HG03175 (cell line): ENCODE measurements around the gene FAM117A.
A peak's percentile ranks its signal among the peaks of the same experiment; 100 is the strongest.

ENCODE experiments used
- ATAC-seq: cut with Tn5 transposase; IDR thresholded peaks from one replicate; pipeline ENCODE4 v1.9.1; 2021; ENCODE audit warnings: mild to moderate bottlenecking, moderate library complexity; ENCODE audit not compliant: unreplicated experiment

FAM117A gene

GRCh38 chr17:49715216-49715615 is 48.7 kb downstream of the FAM117A start:
- no peak for ATAC-seq

GRCh38 chr17:49708515-49709183 is 55.3 kb downstream of the FAM117A start:
- ATAC-seq, result no peak

GRCh38 chr17:49707608-49708514 is 56.1 kb downstream of the FAM117A start, which contains the start of gene SLC35B1:
SLC35B1 (minus strand) TSS chr17:49707964; CDS start chr17:49707833, 131 bp downstream.
- peak; percentile 98 for ATAC-seq

- ATAC-seq, result no peak
These were observed 56.7 kb downstream of the FAM117A start for GRCh38 chr17:49707246-49707607.

DNA sequence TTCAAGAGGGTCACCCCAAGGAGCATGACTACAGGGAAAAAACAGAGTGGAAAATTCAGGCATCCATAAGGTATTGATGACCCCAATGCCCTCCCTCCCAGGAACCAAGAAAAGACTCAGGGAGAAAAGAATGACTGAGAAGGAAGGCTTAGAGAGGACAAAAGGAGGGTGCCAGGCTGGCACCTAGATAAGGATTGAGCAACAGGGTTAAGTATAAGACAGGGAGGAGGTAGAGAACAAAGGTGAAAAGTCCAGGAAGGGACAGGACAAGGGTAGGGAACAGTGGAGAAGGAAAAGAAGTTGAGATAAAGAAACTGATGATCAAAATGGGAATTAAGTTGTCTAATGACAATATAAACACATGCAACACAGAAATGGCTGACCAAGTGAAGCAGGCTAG is 58.7 kb downstream of the FAM117A start:
- no peak for ATAC-seq

DNA sequence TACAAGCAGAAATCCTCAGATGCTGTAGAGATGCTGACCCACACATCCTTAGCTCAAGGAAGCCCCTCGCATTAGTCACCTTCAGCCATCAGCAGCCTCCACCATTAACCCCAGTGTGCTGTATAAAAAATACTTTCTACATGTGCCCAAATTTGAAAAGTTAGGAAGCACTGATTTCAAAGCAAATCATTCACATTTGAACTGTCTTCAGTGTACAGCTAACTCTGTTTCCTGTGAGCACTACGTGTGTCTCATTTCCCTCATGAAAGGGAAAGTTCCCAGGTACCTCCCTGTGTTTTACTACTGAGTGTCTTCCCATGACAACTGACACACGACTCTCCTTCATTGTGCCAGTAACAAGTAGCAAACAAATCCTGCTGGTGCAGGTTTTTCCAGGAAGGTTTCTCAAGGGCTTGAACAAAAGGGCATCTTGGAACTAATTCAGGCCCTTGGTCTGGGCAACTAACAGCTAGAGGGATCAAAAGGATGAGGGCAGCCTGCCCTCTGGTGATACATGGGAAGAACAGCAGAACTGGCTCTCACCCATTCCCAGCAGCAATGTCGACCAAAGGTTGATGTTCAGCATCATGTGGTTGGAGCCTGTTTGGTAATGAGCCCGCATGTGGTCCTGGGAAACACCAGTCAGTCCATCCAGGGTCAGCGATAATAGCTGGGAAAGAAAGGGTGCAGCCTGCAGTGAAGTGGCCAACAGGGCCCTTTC is 60.2 kb downstream of the FAM117A start:
- no peak for ATAC-seq

GRCh38 chr17:49700960-49701359 is 63.0 kb downstream of the FAM117A start:
- no peak for ATAC-seq

DNA sequence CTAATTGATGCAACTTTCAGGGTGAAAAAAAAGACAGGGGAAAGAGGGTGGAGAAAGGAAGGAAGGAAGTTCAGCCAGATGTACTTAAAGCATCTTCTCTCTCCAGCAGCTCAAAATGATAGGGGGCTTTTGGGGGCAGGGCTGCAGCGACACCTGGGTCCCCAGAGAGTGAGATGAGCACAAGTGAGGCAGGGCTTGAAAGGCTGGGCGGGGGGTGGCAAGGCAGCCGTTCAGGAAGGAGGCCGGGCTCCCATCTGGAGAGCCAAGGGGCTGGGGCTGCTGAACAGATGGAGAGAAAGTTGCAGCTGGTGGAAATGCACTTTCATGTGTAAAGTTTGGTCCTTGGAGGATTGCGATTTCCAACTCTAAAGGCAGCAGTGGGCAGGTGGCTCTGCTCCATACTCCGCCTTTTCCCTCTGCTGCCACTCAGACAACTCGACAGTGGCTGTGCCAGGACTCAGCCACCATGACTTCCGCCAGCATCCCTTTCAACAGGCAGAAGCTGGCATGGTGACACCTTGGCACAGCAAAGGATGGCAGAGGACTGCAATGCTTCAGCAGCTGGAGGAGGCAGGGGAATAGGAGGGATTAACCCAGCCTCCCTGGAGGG is 63.9 kb downstream of the FAM117A start:
- no peak for ATAC-seq

GRCh38 chr17:49698005-49698404 is 65.9 kb downstream of the FAM117A start:
- ATAC-seq, result no peak

GRCh38 chr17:49696233-49696761 is 67.6 kb downstream of the FAM117A start:
- ATAC-seq, result peak; percentile 51

GRCh38 chr17:49695698-49696232 is 68.2 kb downstream of the FAM117A start:
- ATAC-seq, result no peak

DNA sequence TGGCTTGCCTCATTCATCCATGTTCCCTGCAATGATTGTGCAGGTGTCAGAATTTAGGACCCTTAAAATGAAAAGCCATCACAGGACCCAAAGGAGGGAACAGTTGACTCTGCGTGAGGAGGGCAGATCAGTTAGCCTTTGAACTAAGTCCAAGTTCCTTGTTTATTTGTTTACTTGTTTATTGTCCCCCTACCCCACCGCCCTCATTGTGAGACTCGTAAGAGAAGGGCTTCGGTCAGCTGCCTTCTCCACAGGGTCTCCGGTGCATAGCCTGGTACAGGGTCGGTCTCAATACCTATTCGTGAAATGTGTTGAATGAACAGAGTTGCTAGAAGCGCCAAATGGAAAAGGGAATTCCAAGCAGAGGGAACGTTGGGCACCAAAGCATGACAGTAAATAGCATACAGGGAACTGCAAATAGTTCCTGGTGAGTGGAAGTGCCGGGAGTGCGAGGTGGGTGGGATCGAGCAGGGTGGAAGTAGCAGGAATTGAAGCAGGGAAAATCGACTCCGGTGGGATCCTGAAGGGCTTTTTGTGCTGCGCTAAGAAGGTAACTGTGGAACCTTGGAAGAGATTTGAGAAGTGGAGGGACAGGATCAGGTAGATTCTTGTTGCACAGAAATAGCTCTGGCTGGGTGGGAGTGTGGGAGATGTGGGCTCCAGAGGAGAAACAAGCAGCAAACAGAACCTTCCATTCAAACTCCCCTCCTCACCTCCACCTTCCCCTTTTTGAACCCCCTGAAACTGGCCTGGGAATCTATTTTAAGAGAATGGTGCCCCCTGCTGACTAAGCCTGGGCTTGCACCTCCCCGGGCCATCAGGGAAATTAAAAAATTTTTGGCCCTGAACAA is 68.9 kb downstream of the FAM117A start:
- no peak for ATAC-seq

- no peak for ATAC-seq
These were observed 71.2 kb downstream of the FAM117A start for GRCh38 chr17:49692751-49693150.

- ATAC-seq, result no peak
These were observed 72.2 kb downstream of the FAM117A start for GRCh38 chr17:49691677-49692191.

DNA sequence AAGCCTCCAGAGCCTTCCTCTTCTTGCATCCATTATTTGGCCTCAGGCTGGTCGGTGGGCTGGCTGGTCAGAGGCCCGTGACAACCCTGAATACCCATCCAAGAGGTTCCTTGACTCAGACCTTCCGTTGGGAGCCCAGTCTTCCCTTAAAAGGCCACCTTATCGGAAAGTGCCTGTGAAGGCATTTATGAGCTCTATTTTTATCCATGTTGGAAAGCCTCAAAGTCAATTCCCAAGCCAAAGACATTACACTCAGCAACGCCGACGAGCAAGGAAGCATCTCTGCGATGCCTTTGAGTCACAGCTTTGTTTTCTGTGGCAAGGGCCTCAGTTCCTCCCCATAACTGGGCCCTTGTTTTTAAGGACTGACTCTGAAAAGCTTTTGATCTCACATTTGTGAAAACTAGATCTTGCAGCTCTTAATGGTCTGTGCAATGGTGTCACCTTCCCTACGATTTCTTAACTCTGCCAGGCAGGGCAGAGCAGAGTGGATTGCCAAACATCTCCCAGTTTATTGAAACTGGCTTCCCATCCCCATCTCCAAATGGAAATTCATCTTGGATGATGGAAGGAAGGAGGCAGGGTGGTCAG is 72.8 kb downstream of the FAM117A start:
- no peak for ATAC-seq

DNA sequence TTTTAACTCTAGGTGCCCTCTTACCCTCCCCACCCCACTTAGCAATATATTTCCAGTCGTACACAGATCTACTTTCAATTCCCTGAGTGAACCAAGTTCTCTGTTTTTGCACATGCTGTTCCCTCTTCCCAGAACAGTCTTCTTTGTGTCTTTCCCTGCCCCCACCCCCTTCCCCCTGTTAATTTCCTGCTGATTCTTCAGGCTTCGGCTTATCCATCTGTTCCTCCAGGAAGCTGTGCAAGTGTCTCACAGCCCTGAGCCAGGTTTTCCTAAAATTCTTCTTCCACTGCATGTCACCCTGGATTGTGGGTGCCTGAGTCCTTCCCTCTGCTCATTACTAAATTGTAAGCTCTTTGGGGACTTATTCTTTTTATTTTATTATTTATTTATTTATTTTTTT is 73.7 kb downstream of the FAM117A start:
- ATAC-seq, result no peak

DNA sequence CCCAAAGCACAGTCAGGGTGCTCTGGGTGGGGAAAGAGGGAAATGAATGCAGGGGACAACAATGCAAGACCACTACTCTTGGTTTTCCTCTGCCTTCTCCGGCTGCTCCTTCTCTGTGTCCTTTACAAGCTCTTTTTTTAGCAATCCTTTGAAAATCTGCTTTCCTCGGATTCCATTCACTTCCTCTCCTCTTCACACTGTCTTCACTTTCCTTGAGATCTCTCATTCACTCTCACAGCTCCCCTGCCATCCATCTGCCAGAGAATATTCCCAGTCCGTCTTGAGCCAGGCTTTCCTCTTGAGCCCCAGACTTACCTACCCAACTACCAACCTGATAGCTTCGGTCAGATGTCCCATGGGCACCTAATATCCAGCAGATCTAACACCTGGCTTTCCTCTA is 75.1 kb downstream of the FAM117A start:
- no peak for ATAC-seq

- no peak for ATAC-seq
These were observed 75.9 kb downstream of the FAM117A start for GRCh38 chr17:49687878-49688491.
